Astrocyte of the spinal cord (primary cell): ENCODE data around the gene CCL1.

Source experiments
- DNase-seq: peaks from one replicate; pipeline ENCODE4 v3.0.0; 2011; ENCODE audit warnings: low read depth, low spot score
- H3K4me3 ChIP-seq: 2 replicates; pipeline ENCODE4 v1.5.1; 2011; ENCODE audit warnings: low read depth, mild to moderate bottlenecking, low read length, moderate library complexity
- in situ Hi-C: cut with HindIII; loops from 2 replicates; pipeline ENCODE4 v1.10.0; 2017; ENCODE audit warnings: low sequenced_read_pairs
- TF ChIP-seq, protein P1 (sequence below): IDR thresholded peaks from 2 replicates; pipeline ENCODE4 v1.5.1; 2012; ENCODE audit warnings: low read depth, mild to moderate bottlenecking, low read length, inconsistent platforms

CCL1 gene

GRCh38 chr17:34403006-34403405, 40.0 kb upstream of the CCL1 start:
- H3K4me3 ChIP-seq = no peak overlapping the region
- in situ Hi-C loops = no loop called here
- TF ChIP-seq, protein P1, sequence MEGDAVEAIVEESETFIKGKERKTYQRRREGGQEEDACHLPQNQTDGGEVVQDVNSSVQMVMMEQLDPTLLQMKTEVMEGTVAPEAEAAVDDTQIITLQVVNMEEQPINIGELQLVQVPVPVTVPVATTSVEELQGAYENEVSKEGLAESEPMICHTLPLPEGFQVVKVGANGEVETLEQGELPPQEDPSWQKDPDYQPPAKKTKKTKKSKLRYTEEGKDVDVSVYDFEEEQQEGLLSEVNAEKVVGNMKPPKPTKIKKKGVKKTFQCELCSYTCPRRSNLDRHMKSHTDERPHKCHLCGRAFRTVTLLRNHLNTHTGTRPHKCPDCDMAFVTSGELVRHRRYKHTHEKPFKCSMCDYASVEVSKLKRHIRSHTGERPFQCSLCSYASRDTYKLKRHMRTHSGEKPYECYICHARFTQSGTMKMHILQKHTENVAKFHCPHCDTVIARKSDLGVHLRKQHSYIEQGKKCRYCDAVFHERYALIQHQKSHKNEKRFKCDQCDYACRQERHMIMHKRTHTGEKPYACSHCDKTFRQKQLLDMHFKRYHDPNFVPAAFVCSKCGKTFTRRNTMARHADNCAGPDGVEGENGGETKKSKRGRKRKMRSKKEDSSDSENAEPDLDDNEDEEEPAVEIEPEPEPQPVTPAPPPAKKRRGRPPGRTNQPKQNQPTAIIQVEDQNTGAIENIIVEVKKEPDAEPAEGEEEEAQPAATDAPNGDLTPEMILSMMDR = no peak
- no peak for DNase-seq

DNA sequence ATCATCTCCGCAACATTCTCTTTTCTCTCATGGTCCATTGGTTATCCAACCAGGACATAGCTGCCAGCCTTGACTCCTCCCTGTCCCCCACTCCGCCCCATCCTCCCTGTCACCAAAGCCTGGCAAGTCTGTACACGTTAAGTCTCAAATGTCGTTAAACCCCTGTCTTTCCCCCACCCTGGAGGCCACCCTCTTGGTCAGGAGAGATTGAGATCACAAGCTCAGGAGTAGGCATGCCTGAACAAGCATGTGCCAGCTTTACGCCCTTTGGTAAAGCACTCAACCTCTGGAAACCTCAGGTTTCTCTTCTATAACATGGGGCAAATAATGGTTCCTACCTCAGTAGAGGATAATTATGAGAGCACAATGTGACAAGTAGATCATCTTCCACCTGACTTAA, 38.1 kb upstream of the CCL1 start:
- TF ChIP-seq, protein P1 = no peak
- DNase-seq = no peak
- H3K4me3 ChIP-seq = no peak overlapping the region
- in situ Hi-C loops = no loop called here

DNA sequence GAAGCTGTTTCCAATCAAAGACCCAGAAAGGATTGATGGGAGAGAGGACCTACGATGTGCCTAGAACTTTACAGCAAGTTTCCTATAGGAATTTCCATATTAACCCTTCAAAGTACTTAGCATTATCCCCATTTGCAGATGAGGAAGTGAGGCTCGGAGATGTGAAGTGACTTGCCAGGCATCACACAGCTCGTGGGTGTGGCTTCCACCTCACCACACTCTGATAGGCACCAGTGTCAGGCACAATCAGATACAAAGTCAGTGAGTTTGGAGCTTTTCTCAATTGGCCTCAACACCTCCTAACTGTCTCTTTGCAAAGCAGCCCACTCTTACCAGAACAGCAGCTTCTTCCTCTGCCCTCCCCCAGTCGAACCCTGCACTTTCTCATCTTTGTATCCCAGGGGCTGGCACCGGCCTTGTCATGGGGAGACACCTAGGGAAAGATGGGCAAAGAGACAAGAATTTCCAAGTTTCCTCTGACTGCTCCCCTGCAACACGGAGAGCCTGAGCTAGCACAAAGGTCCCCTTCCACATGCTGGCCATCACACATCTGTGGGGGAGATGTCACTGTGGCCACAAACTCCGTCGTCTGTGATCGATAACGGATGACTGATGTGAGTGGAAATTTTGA, 37.4 kb upstream of the CCL1 start:
- in situ Hi-C loops = no loop called here
- TF ChIP-seq, protein P1 = no peak
- no peak overlapping the region for H3K4me3 ChIP-seq
- DNase-seq = no peak

DNA sequence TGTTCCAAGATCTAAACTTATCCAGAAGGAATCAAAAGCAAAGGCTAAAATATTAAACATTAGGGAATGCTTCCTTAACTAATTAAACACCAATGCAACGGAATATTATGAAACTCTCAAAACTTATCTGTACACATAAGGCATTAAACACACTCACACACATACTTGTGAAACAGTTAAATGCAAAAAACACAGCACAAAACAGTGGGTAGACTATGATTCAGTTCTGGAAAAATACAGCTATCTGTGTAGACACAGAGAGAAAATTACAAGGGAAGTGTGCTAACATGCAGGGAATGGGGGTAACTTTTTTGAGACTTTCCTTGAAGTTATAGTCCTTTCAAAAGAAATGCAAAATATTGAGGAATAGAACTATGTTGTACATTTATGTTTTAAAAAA, 36.7 kb upstream of the CCL1 start:
- in situ Hi-C loops = no loop called here
- TF ChIP-seq, protein P1 = no peak
- no peak for DNase-seq
- H3K4me3 ChIP-seq = no peak overlapping the region

DNA sequence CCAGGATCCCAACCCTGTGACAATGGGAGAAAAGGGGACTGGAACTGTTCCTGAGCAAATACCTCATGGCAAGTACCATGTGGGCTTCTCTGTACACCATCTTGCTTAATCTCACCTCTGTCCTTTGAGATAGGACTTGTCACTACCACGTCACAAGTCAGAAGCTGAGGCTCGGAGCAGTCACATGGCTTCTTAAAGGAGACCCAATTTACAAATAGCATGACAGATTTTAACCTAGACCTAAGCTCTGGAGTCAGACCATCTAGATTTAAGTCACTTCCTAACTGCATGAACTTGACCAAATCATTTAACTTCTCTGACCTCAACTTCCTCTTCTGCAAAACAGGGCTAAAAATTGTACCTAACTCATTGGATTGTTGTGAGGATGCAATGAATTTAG, 36.0 kb upstream of the CCL1 start:
- DNase-seq = no peak
- H3K4me3 ChIP-seq = no peak overlapping the region
- in situ Hi-C loops = no loop called here
- TF ChIP-seq, protein P1 = no peak

DNA sequence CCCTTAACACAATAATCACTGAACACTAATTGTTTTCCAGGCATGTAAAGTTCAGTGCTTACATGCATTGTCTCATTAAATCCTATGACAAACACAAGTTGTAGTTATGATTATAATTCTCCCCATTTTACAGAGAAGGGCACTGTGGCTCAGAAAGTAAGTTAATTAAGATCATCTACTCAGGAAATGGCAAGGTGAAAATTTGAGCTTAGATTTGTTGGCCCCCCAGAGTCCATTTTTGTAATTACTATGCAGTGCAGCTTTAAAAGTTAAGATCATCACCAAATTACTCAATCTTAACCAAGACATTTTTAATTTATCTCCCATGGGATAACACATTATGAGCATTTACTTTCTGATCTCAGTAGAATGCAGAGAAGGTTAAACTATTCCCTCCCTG, 34.2 kb upstream of the CCL1 start:
- in situ Hi-C loops = no loop called here
- no peak for DNase-seq
- TF ChIP-seq, protein P1 = no peak
- no peak overlapping the region for H3K4me3 ChIP-seq

DNA sequence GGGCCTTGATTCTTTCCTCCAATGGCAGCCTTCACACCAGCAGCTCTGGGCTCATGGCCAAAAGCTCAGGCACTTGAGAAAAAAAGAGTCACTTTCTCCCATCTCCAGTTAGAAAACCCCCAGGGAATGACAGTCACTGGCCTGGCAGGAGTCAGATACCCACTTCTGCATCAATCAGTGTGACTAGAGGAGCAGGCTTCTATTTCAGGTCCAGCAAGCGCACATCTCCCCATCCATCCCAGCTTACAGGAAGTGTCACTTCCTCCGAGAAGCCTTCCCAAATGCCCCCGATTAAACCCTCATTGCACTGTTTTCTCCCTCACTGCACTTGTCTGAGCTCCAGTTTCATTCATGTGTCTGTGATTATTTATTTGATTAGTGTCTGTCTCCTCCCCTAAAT, 30.4 kb upstream of the CCL1 start:
- no peak for DNase-seq
- in situ Hi-C loops = no loop called here
- no peak overlapping the region for H3K4me3 ChIP-seq
- TF ChIP-seq, protein P1 = no peak
